ENCODE measurements around the gene EML6.

The EML6 gene

DNA sequence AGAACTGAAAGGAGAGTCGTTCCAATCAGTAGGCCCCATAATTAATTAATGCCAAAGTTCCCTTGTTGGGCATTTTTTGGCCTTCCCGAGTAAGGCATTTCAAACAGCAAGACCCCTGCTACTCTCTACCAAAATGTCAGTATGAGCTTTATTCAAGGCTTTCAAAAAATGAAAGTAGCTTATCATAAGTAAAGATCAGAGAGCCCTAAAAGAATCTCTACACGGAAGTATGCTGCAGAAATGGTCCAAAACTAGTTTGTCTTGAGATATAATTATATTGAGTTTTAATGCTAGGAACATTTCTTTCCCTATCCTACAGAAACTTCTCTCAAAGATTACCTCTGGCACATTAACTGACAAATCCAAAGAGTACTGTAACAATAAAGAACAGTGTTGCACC, 282.8 kb downstream of the EML6 start:
- DNase-seq = no peak
- no peaks in the 10 kb centered on the region for H3K36me3 ChIP-seq (replicated peaks)
- no peak overlapping the region for H3K27ac ChIP-seq
- in situ Hi-C loops (cut with HindIII; ENCODE audit: low pct_ligation_motif_present, low sequenced_read_pairs) = no loop called here
- no peak overlapping the region for H3K4me3 ChIP-seq (ENCODE audit: low read depth, low read length)
- TF ChIP-seq, protein P1, sequence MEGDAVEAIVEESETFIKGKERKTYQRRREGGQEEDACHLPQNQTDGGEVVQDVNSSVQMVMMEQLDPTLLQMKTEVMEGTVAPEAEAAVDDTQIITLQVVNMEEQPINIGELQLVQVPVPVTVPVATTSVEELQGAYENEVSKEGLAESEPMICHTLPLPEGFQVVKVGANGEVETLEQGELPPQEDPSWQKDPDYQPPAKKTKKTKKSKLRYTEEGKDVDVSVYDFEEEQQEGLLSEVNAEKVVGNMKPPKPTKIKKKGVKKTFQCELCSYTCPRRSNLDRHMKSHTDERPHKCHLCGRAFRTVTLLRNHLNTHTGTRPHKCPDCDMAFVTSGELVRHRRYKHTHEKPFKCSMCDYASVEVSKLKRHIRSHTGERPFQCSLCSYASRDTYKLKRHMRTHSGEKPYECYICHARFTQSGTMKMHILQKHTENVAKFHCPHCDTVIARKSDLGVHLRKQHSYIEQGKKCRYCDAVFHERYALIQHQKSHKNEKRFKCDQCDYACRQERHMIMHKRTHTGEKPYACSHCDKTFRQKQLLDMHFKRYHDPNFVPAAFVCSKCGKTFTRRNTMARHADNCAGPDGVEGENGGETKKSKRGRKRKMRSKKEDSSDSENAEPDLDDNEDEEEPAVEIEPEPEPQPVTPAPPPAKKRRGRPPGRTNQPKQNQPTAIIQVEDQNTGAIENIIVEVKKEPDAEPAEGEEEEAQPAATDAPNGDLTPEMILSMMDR (IDR thresholded peaks at IDR 0.05; ENCODE audit: low read depth, low read length, missing control alignments) = no peak
- no peaks in the 10 kb centered on the region for H3K27me3 ChIP-seq (replicated peaks)

DNA sequence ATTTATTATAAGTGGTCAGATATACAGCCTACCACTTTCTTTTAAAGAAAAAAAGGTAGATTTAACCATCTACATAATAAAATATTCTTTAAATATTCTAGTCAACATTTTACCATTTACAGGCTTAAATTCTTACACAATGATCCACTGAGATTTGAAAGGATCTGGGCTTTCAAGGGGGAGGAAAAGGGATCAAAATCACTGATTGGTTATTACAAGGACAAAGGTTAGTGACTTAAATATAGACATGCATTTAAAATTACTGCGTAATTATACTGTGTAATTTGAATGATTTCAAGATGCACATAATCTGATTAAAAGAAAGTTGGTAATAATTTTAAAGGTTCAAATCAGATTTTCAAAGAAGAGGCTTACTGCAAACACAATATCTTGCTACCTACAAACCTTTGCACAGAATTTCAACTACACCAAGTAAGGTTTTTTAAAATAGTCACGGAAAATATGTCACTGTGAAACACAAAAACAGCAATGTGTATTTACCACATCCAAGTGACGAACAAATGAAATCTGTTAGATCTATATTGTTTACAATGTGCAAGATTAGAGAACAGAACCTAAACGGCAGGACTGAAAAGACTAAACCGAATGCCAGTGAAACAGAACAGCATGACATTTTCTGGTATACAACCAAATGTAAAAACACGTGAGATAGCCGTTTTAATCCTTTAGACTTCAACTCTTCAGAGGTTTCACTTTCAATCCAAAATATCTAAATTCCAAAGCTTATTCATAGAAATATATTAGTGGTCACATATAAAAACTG, 286.0 kb downstream of the EML6 start:
- no peak overlapping the region for H3K27ac ChIP-seq
- no peak for DNase-seq
- in situ Hi-C loops (cut with HindIII; ENCODE audit: low pct_ligation_motif_present, low sequenced_read_pairs) = no loop called here
- no peaks in the 10 kb centered on the region for H3K36me3 ChIP-seq (replicated peaks)
- no peaks in the 10 kb centered on the region for H3K27me3 ChIP-seq (replicated peaks)
- no peak overlapping the region for H3K4me3 ChIP-seq (ENCODE audit: low read depth, low read length)
- TF ChIP-seq, protein P1 (IDR thresholded peaks at IDR 0.05; ENCODE audit: low read depth, low read length, missing control alignments) = no peak

DNA sequence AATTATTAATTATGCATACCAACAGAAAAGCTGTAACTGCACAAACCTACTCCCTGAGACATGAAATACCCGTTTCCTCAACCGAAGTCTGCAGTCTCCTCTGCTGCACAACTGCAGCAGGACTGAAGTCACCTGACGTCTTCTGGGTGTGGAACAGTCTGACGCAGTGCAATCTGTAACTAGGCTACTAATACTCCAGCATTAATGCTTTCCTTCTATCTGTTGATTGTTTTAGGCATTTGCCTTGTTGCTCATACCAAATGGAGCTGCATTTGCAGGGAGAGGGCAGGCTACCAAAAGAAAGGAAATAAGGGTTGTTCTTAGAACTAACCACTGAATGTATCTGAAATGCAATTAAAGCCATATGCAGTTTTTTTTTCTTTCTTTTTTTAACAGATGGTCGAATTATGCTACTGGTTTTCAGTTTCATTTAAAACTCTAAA, 286.7 kb downstream of the EML6 start:
- no peak overlapping the region for H3K27ac ChIP-seq
- TF ChIP-seq, protein P1 (IDR thresholded peaks at IDR 0.05; ENCODE audit: low read depth, low read length, missing control alignments) = no peak
- H3K27me3 ChIP-seq (replicated peaks) = no peaks in the 10 kb centered on the region
- peak; percentile 25 for DNase-seq
- H3K4me3 ChIP-seq (ENCODE audit: low read depth, low read length) = no peak overlapping the region
- H3K36me3 ChIP-seq (replicated peaks) = no peaks in the 10 kb centered on the region
- in situ Hi-C loops (cut with HindIII; ENCODE audit: low pct_ligation_motif_present, low sequenced_read_pairs) = no loop called here

DNA sequence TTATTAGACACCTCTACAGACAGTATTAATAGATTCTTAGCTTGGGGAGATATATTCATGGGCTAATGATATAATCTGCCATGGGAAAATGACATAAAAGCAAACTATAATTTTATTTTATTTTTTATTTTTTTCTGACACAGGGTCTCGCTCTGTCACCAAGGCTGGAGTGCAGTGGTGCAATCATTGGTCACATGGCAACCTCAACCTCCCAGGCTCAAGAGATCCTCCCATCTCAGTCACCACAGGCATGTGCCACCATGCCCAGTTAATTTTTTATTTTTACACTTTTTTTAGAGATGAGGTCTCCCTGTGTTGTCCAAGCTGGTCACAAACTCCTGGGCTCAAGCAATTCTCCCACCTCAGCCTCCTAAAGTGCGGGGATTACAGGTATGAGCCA, 287.5 kb downstream of the EML6 start:
- in situ Hi-C loops (cut with HindIII; ENCODE audit: low pct_ligation_motif_present, low sequenced_read_pairs) = no loop called here
- no peak overlapping the region for H3K27ac ChIP-seq
- H3K36me3 ChIP-seq (replicated peaks) = no peaks in the 10 kb centered on the region
- no peaks in the 10 kb centered on the region for H3K27me3 ChIP-seq (replicated peaks)
- TF ChIP-seq, protein P1 (IDR thresholded peaks at IDR 0.05; ENCODE audit: low read depth, low read length, missing control alignments) = no peak
- DNase-seq = no peak
- H3K4me3 ChIP-seq (ENCODE audit: low read depth, low read length) = no peak overlapping the region

DNA sequence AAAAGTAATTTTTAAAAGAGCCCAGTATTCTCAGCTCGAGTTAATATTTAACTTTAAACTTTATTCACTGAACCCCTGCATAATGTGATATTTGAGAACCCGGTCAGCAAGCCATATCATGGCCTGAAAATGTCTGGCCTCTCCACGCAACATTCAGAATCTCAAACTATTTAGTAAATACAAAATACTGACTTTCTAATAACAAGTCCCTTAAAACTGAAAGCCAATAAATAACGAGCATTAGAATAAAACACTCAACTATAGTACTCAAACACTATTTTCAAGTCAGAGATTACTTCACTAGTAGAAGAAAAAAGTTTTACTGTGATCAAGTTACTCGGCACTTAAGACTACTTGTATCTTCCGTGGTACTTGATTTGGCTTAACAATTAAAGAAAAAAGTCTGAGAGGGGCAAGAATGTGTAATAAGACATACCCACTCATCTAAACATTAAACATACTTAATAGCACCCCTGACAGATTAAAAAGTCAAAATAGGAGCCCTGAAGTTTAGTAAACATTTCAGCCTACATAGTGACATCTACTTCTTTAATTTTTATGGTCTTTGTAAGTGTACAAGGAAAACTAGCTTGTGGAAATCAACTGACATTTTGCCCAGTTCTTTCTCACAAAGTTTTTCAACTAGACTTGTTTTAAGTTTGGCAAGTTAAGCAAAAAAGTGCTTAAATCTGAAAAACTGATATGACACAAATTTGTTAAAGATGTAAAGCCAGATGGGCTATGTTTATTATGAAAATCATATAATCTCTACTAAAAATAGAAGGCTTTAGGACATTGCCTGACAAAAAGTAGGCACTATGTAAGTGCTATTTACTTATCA, 288.6 kb downstream of the EML6 start:
- Histone ChIP-seq H3K4me3 (ENCODE audit: low read depth, low read length) (no peak overlapping the region), H3K27ac (no peak overlapping the region), H3K36me3 (replicated peaks) (no peaks in the 10 kb centered on the region), H3K27me3 (replicated peaks) (no peaks in the 10 kb centered on the region)
- DNase-seq = no peak
- TF ChIP-seq, protein P1 (IDR thresholded peaks at IDR 0.05; ENCODE audit: low read depth, low read length, missing control alignments) = no peak
- in situ Hi-C loops (cut with HindIII; ENCODE audit: low pct_ligation_motif_present, low sequenced_read_pairs) = no loop called here
